ENCODE results near the gene TRIM63. TPM values are rescaled to one million over a fixed set of nuclear protein-coding genes. Genes with fewer than 3 reads are reported as not detected.

The TRIM63 gene
- total and polyA plus RNA-seq, 2 donors (not counting 3 experiments of a cell fraction or from before 2014, with no cell fraction given): not detected

GRCh38 chr1:26029054-26029863 is 38.2 kb downstream of the TRIM63 start:
- Histone ChIP-seq H3K27ac (ENCODE audit: insufficient read depth, low read depth, low read length) (no peak overlapping the region), H3K27me3 (ENCODE audit: control insufficient read depth in 2 of 2, insufficient read depth in 2 of 2, low read length in 2 of 2) (peaks cover 0 to 1% of the 10 kb centered on the region in 2 experiments), H3K4me2 (ENCODE audit: insufficient read depth, low read length) (no peak overlapping the region), H3K4me1 (ENCODE audit: control insufficient read depth, extremely low read depth, insufficient read depth, low read length) (no peaks in the 10 kb centered on the region), H3K36me3 (ENCODE audit: control insufficient read depth in 2 of 2, extremely low read depth in 1 of 2, insufficient read depth in 2 of 2, low read length in 2 of 2) (no peaks in the 10 kb centered on the region), H3K79me2 (ENCODE audit: control insufficient read depth, insufficient read depth, low read length) (no peaks in the 10 kb centered on the region), H3K9me3 (replicated peaks; ENCODE audit: control insufficient read depth, insufficient read depth, low read length) (no peaks in the 10 kb centered on the region), H3K4me3 (replicated peaks in 1 of 3; ENCODE audit: insufficient read depth in 1 of 3, low read depth in 1 of 3, low read length in 3 of 3) (no peak overlapping the region), H4K20me1 (replicated peaks; ENCODE audit: control insufficient read depth, extremely low read depth, insufficient read depth, low read length) (no peaks in the 10 kb centered on the region), H3K9me1 (replicated peaks; ENCODE audit: control insufficient read depth, extremely low read depth, insufficient read depth, low read length) (no peaks in the 10 kb centered on the region), H2AFZ (ENCODE audit: low read depth, low read length) (no peak overlapping the region), H3K9ac (replicated peaks; ENCODE audit: extremely low read depth, insufficient read depth, low read length) (no peak overlapping the region)
- BruUV-seq (replicated peaks): no TSS peak
- FAIRE-seq (no peak), DNase-seq (ENCODE audit: low read depth, low spot score) (no peak)
- TF ChIP-seq FOS (IDR thresholded peaks at IDR 0.05; ENCODE audit: borderline replicate concordance, insufficient read depth, low read length): no peak
- TF ChIP-seq JUN (IDR thresholded peaks at IDR 0.05; ENCODE audit: borderline replicate concordance, insufficient read depth, insufficient read length, low read depth): no peak
- no peak for TF ChIP-seq MAX (IDR thresholded peaks at IDR 0.05; ENCODE audit: insufficient read depth, insufficient read length)
- no peak for TF ChIP-seq GATA2 (IDR thresholded peaks at IDR 0.05; ENCODE audit: insufficient read depth, insufficient read length, low read depth, low read length)
- no peak for TF ChIP-seq MYC (IDR thresholded peaks at IDR 0.05; ENCODE audit: low read depth, low read length)
- TF ChIP-seq CTCF (IDR thresholded peaks at IDR 0.05; ENCODE audit: extremely low read depth in 1 of 2, insufficient read depth in 1 of 2, low read depth in 1 of 2, low read length in 2 of 2): no peak
- no peak for TF ChIP-seq POLR2AphosphoS5 (IDR thresholded peaks at IDR 0.05; ENCODE audit: insufficient read depth, low read depth, low read length)
- TF ChIP-seq EZH2 (IDR thresholded peaks at IDR 0.05; ENCODE audit: borderline replicate concordance, low read depth, low read length, severe bottlenecking): no peak
- no peak for TF ChIP-seq POLR2A (IDR thresholded peaks at IDR 0.05; ENCODE audit: low read depth, low read length)
- ChIA-PET CTCF (interaction anchor here (1.3 to 2.3 kb wide), 5 partner anchors 19 to 388 kb away, joined by 3 to 17 read pairs (median 6); partner anchors contain the start of gene PAFAH2), POLR2A (interaction anchor here (0.5 kb wide), 1 partner anchor 40 kb away, joined by 8 read pairs; no protein-coding TSS in a partner anchor)
- intact Hi-C loops (cut with micrococcal nuclease) (no loop called here), dilution Hi-C loops (cut with MboI; ENCODE audit: extremely low pct_ligation_motif_present, low sequenced_read_pairs) (no loop called here)
